ENCODE results near the gene GASK1A.

GRCh38 chr3:43011638-43012037, 32.5 kb downstream of the GASK1A start:
- TF ChIP-seq, protein P1, sequence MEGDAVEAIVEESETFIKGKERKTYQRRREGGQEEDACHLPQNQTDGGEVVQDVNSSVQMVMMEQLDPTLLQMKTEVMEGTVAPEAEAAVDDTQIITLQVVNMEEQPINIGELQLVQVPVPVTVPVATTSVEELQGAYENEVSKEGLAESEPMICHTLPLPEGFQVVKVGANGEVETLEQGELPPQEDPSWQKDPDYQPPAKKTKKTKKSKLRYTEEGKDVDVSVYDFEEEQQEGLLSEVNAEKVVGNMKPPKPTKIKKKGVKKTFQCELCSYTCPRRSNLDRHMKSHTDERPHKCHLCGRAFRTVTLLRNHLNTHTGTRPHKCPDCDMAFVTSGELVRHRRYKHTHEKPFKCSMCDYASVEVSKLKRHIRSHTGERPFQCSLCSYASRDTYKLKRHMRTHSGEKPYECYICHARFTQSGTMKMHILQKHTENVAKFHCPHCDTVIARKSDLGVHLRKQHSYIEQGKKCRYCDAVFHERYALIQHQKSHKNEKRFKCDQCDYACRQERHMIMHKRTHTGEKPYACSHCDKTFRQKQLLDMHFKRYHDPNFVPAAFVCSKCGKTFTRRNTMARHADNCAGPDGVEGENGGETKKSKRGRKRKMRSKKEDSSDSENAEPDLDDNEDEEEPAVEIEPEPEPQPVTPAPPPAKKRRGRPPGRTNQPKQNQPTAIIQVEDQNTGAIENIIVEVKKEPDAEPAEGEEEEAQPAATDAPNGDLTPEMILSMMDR (IDR thresholded peaks at IDR 0.05; ENCODE audit: borderline replicate concordance, extremely low read depth, low read length, poor library complexity, severe bottlenecking), result no peak
- TF ChIP-seq EZH2 (IDR thresholded peaks at IDR 0.05; ENCODE audit: borderline replicate concordance, low read depth, low read length, severe bottlenecking), result no peak
